Transverse colon (tissue), 4 donors: Measurements from ENCODE around the gene SAMD8.

Experiments used
- POLR2AphosphoS5 ChIP-seq, 3 donors: sonication (generic); formaldehyde crosslinking; IDR thresholded peaks; one replicate each; pipeline ENCODE4 v1.6.1; 2016; ENCODE audit warnings: antibody characterized with exemption in 3 of 3
- TF ChIP-seq, protein P1 (sequence below), 5 experiments: fragments of 200-600 bp in 3 of 5; fragments of 450-650 bp in 2 of 5; sonication (generic) in 3 of 5; IDR thresholded peaks; 1 replicate in 2 of 5; 2 replicates in 3 of 5; pipeline ENCODE4 v1.5.1; 2016 to 2017; ENCODE audit warnings: antibody characterized with exemption in 5 of 5, inconsistent platforms in 3 of 5, mild to moderate bottlenecking in 2 of 5, moderate library complexity in 1 of 5

DNA sequence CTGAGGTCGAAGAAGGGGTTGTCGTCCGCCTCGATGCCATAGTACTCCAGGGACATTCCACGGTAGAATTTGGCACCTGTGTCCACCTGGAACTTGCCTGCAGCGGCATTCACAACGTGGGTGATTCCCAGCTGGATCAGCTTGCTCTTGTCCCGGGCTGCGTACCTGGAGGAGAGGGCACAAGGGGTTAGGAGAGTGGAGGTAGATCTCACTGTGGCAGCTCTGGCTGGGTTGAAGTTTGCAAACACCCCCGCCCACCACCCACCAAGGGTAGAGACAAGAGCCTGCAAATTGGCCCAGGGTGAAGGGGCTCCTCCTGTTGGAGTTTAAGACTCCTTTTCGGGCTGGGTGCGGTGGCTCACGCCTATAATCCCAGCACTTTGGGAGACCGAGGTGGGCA lies 15.8 kb upstream of the SAMD8 start:
- TF ChIP-seq, protein P1, sequence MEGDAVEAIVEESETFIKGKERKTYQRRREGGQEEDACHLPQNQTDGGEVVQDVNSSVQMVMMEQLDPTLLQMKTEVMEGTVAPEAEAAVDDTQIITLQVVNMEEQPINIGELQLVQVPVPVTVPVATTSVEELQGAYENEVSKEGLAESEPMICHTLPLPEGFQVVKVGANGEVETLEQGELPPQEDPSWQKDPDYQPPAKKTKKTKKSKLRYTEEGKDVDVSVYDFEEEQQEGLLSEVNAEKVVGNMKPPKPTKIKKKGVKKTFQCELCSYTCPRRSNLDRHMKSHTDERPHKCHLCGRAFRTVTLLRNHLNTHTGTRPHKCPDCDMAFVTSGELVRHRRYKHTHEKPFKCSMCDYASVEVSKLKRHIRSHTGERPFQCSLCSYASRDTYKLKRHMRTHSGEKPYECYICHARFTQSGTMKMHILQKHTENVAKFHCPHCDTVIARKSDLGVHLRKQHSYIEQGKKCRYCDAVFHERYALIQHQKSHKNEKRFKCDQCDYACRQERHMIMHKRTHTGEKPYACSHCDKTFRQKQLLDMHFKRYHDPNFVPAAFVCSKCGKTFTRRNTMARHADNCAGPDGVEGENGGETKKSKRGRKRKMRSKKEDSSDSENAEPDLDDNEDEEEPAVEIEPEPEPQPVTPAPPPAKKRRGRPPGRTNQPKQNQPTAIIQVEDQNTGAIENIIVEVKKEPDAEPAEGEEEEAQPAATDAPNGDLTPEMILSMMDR (IDR thresholded peaks at IDR 0.05) = no peak
- no peak for TF ChIP-seq POLR2AphosphoS5 (IDR thresholded peaks at IDR 0.05)
